ENCODE results near the gene WDR62.

WDR62 gene

DNA sequence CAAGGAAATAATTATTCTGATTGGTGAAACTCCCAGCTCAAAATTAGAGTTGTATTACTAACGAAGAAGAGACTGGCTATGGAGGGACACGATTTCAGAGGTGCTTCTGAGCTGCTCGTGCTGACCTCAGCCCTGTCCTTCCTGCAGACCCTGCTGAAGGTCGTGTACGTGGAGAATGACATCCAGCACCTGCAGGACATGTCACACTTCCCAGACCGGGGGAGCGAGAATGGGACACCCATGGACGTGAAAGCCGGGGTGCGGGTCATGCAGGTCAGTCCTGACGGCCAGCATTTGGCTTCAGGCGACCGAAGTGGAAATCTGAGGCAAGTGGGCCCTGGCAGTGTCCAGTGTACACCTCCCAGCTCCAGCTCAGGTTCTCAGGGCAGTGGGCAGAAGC, 28.2 kb downstream of the WDR62 start:
- H3K4me3 ChIP-seq (ENCODE audit: low read depth, low read length): no peak overlapping the region
- TF ChIP-seq, protein P1, sequence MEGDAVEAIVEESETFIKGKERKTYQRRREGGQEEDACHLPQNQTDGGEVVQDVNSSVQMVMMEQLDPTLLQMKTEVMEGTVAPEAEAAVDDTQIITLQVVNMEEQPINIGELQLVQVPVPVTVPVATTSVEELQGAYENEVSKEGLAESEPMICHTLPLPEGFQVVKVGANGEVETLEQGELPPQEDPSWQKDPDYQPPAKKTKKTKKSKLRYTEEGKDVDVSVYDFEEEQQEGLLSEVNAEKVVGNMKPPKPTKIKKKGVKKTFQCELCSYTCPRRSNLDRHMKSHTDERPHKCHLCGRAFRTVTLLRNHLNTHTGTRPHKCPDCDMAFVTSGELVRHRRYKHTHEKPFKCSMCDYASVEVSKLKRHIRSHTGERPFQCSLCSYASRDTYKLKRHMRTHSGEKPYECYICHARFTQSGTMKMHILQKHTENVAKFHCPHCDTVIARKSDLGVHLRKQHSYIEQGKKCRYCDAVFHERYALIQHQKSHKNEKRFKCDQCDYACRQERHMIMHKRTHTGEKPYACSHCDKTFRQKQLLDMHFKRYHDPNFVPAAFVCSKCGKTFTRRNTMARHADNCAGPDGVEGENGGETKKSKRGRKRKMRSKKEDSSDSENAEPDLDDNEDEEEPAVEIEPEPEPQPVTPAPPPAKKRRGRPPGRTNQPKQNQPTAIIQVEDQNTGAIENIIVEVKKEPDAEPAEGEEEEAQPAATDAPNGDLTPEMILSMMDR (IDR thresholded peaks at IDR 0.05; ENCODE audit: low read depth, low read length): no peak

DNA sequence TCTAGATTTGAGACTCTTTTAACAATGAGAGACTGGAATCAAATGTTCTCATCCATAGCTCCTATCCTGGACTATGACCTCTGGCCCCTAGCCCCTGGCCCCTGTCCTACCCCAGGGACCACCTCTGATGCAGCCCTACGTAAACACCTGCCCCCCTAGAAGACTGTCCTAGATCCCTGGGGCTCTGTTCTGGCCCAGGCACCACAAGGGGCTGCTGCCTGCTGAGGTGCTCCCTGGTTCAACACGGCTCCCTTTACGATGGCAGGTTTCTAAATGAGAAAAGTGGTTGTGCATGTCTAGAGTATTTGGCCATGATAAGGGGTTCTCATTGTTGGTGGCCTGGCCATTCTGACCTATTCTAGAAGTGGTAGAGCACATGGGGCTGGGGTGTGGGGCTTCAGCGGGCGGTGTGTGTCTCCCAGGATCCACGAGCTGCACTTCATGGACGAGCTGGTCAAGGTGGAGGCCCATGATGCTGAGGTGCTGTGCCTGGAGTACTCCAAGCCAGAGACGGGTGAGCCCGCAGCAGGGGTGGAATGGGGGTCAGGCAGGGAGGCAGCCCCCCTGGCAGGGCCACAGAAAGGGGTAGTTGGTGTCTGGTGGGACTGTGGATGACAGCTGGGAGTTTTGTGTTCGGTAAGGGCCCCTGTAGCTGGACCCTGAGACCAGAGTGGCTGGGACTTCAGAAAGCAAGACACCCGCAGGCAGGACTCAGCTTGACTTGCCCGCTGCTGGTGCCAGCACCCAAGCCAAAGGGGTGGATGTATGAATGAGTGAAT, 29.7 kb downstream of the WDR62 start:
- H3K4me3 ChIP-seq (ENCODE audit: low read depth, low read length): no peak overlapping the region
- TF ChIP-seq, protein P1 (IDR thresholded peaks at IDR 0.05; ENCODE audit: low read depth, low read length): no peak

DNA sequence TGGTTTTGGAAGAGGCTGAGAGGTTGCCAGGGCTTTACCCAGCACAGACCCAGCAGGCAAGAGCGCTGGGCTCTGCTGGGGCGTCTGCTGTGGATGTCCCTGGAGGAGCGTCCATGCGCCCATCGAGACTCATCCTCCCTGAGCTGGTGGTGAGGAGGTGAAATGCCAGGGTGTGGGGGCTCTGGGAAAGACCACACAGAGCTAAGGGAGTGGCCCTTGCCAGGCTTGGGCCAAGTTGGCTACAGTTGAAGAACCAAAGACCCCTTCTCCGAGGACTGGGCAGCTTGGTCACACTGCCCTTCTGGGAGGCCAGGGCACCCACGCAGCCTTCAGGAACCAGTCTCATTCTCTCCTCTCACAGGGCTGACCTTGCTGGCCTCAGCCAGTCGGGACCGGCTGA, 31.6 kb downstream of the WDR62 start:
- TF ChIP-seq, protein P1 (IDR thresholded peaks at IDR 0.05; ENCODE audit: low read depth, low read length): no peak
- no peak overlapping the region for H3K4me3 ChIP-seq (ENCODE audit: low read depth, low read length)

DNA sequence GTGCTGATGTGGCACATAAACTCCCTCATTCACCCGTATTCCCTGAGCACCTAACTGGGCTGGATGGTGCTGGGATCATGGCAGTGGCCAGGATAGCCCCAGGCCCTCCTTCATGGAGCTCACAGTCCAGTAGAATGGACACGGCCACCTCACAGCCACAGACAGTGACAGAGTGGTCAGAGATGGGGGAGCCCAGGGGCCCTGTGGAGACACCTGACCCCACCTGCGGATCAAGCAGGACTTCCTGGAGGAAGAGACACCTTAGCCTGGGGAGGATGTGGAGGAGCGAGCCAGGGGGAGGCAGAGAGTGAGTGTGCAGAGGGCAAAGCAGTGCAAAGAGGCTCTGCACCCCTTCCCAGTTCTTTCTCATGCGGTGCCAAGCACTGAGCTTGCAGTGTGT, 35.1 kb downstream of the WDR62 start:
- no peak overlapping the region for H3K4me3 ChIP-seq (ENCODE audit: low read depth, low read length)
- TF ChIP-seq, protein P1 (IDR thresholded peaks at IDR 0.05; ENCODE audit: low read depth, low read length): no peak

DNA sequence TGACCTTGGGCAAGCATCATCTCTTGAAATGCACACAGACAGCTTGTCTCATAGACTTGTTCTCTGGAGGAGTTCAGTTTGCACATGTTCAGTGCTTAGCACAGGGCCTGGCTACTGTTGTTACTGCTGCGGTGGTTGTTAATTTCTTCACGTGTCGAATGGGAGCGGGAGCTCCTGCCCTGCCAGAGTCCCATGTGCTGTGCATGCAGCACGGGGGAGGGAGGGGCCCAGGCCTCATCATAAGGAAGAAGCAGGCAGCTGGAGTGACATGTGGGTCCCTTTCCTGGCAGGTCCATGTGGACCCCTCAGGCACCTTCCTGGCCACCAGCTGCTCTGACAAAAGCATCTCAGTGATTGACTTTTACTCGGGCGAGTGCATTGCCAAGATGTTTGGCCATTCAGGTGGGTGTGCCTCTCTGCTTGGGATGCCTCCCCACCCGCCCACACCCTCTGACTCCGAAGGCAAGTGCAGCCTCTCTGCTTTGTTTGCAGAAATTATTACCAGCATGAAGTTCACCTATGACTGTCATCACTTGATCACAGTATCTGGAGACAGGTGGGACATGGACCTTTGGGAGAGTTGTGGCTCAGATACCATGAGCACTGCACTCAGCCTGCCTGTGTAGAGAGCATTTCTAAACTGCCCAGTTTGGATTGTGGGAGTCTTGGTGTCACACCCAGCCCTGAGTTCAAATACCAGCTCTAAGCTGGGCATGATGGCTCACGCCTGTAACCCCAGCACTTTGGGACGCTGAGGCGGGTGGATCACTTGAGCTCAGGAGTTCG, 36.4 kb downstream of the WDR62 start:
- no peak overlapping the region for H3K4me3 ChIP-seq (ENCODE audit: low read depth, low read length)
- TF ChIP-seq, protein P1 (IDR thresholded peaks at IDR 0.05; ENCODE audit: low read depth, low read length): no peak

DNA sequence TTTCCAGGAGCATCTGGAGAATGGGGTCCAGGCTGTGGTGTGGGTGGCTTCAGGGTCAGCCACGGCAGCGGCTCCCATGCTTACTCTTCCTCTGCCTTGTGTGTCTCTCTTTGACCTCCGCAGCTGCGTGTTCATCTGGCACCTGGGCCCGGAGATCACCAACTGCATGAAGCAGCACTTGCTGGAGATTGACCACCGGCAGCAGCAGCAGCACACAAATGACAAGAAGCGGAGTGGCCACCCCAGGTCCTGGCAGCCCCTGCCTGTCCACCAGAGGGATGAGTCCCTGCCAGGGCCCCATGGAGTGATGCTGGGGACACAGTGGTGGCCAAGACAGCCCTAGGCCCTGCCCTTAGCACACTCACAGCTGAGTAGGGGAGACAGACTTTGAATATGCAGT, 37.9 kb downstream of the WDR62 start:
- H3K4me3 ChIP-seq (ENCODE audit: low read depth, low read length): no peak overlapping the region
- TF ChIP-seq, protein P1 (IDR thresholded peaks at IDR 0.05; ENCODE audit: low read depth, low read length): no peak

DNA sequence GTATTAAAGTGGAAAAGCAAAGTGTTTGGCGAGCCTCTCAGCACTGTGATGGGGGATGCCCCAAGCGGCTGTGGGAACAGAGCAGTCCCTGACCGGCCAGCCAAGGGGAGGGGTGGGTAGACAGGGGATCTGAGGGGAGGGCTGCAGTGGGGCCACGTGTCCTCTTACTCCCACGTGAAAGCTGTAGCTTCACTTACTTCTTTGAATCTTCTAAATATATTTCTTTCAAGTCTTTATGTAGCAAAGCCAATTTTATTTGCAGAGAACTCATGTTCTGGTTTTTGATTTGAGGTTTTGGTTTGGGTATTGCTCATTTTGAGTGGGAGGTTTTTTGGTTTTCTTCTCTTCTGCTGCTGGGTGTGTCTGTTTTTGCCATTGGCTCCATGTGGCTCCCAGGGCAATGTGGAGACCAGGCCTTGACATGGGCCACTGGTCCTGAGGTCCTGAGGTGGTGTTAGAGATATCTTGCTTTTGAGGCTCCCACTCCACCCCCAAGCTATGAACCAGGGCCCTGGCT, 38.5 kb downstream of the WDR62 start:
- TF ChIP-seq, protein P1 (IDR thresholded peaks at IDR 0.05; ENCODE audit: low read depth, low read length): no peak

More for the DNA sequence above, 38.5 kb downstream of the WDR62 start:
- no peak overlapping the region for H3K4me3 ChIP-seq (ENCODE audit: low read depth, low read length)

Data from WI38 (cell line).